Right lobe of liver (tissue), 6 donors: Measurements from ENCODE around the gene SPOP. TPM values are rescaled to one million over a fixed set of nuclear protein-coding genes. Genes with fewer than 3 reads are reported as not detected.
A peak's percentile ranks its signal among the peaks of the same experiment; 100 is the strongest.

ENCODE experiments used
- ATAC-seq, 4 donors: fragments of 200-7000 bp; cut with Tn5 transposase; one replicate each; pipeline ENCODE4 v1.9.1; 2020; ENCODE audit warnings: mild to moderate bottlenecking in 4 of 4, moderate library complexity in 4 of 4
- DNase-seq, 3 donors: peaks; one replicate each; pipeline ENCODE4 v3.0.0-alpha.2; 2020
- H3K27ac ChIP-seq, 3 donors: fragments of 200-600 bp; one replicate each; pipeline ENCODE4 v1.8.0; 2022
- H3K27me3 ChIP-seq, 2 donors: fragments of 200-600 bp; one replicate each; pipeline ENCODE4 v1.8.0; 2022
- H3K36me3 ChIP-seq, 4 donors: fragments of 200-600 bp; sonication (generic) in 1 of 4; one replicate each; pipeline versions ENCODE4 v1.5.1 to v1.8.0; 2017 to 2022; ENCODE audit warnings: control low read depth in 1 of 4
- H3K4me1 ChIP-seq, 4 donors: fragments of 200-600 bp; sonication (generic) in 1 of 4; one replicate each; pipeline versions ENCODE4 v1.5.1 to v1.8.0; 2017 to 2022; ENCODE audit warnings: control low read depth in 1 of 4
- H3K4me3 ChIP-seq, 3 donors: fragments of 200-600 bp; one replicate each; pipeline ENCODE4 v1.8.0; 2022
- H3K9me3 ChIP-seq, 4 donors: fragments of 200-600 bp; sonication (generic) in 1 of 4; one replicate each; pipeline versions ENCODE4 v1.5.1 to v1.8.0; 2017 to 2022; ENCODE audit warnings: control low read depth in 1 of 4
- CTCF ChIP-seq, 4 donors: fragments of 200-600 bp in 3 of 4; fragments of 450-650 bp in 1 of 4; IDR thresholded peaks; one replicate each; pipeline versions ENCODE4 v1.5.1 to v1.8.0; 2016 to 2022; ENCODE audit warnings: antibody characterized with exemption in 4 of 4, mild to moderate bottlenecking in 2 of 4
- POLR2A ChIP-seq: fragments of 450-650 bp; IDR thresholded peaks from one replicate; pipeline ENCODE4 v1.6.1; 2017; ENCODE audit warnings: antibody characterized with exemption, mild to moderate bottlenecking
- WGBS: methylation state at CpG from one replicate; pipeline ENCODE4 v1.1.6; 2018; ENCODE audit warnings: low coverage, low lambda C conversion rate; ENCODE audit not compliant: insufficient coverage; ENCODE audit errors: missing lambda C conversion rate; 5-methylcytosine and 5-hydroxymethylcytosine counted together
- intact Hi-C, 2 donors: fragments of 100-400 bp; cut with DNase I; formaldehyde crosslinking; loops; one replicate each; pipeline versions ENCODE4 v1.11.2 to v1.14.1; 2022
- total RNA-seq, 6 experiments: library from RNA; depleted of rRNA in 2 of 6; stranded (reverse); fragments of >200 nt in 2 of 6; fragmentation: NEBNext Ultra II Directional in 3 of 6; extraction: Animal tissue kit (Norgen Biotek cat#: 25700) in 3 of 6; gene quantifications; one replicate each; pipeline versions ENCODE4 v1.1.0 to v1.2.4, GENCODE V29; 2016 to 2023
- donor health status: DM: no; HTN: yes; CAD: no.
- donor health status: DM: no; HTN: no; CAD: no.
- donor health status: DM: no; HTN: no; CAD: no.
- donor health status: DM: no; HTN: yes; CAD: no.
- donor health status: DM: no; HTN: yes; CAD: no.

SPOP gene
- total RNA-seq, 6 experiments from 2014 or later, result 26.9 to 41.0 (median 34.1) TPM

GRCh38 chr17:49576088-49576916 is 101.6 kb downstream of the SPOP start:
- peak overlapping the region; percentile 28 to 45 (median 36) for H3K4me3 ChIP-seq
- H3K4me1 ChIP-seq, result peaks cover 0 to 8% (median 0%) of the 10 kb centered on the region in 4 donors
- no peak overlapping the region for H3K27ac ChIP-seq
- ATAC-seq (peak; percentile 24 to 55 (median 38)), DNase-seq (no peak)
- peaks cover 0 to 9% of the 10 kb centered on the region in 2 donors for H3K27me3 ChIP-seq
- intact Hi-C loops, result loop anchor here (10.0 kb wide), 2 partner anchors 198 to 208 kb away; partner anchors contain the start of gene KAT7 (in 1 of the 2)
- TF ChIP-seq POLR2A (no peak), CTCF (IDR thresholded peaks at IDR 0.05) (no peak)
- H3K9me3 ChIP-seq, result no peaks in the 10 kb centered on the region
- WGBS, result 2% methylated on average over 15 of the region's 68 CpGs
- H3K36me3 ChIP-seq, result no peaks in the 10 kb centered on the region

- TF ChIP-seq POLR2A (no peak), CTCF (IDR thresholded peaks at IDR 0.05) (peak; percentile 24 to 80 (median 57))
- Histone ChIP-seq H3K4me3 (peak within 1 kb of the TSS; percentile 28 to 45 (median 36)), H3K9me3 (no peaks in the 10 kb centered on the region), H3K27ac (no peak within 1 kb of the TSS), H3K36me3 (no peaks in the 10 kb centered on the region), H3K4me1 (peaks cover 0 to 8% (median 0%) of the 10 kb centered on the region in 4 donors), H3K27me3 (peaks cover 0 to 9% of the 10 kb centered on the region in 2 donors)
- DNase-seq (peak in 2 of 3 donors; percentile 64 to 72), ATAC-seq (peak; percentile 61 to 85 (median 67))
- intact Hi-C loops, result loop anchor here (10.0 kb wide), 2 partner anchors 199 to 209 kb away; partner anchors contain the start of gene KAT7 (in 1 of the 2)
- 2% methylated on average over 12 of the region's 55 CpGs for WGBS
Measured at GRCh38 chr17:49575679-49576087, 102.2 kb downstream of the SPOP start, which contains the start of gene NXPH3. TSS of gene NXPH3 (plus strand) at chr17:49575871. CDS start at chr17:49576220, 349 bp downstream.

- 7% methylated on average over 20 of the region's 29 CpGs for WGBS
- Histone ChIP-seq H3K27me3 (peaks cover 0 to 9% of the 10 kb centered on the region in 2 donors), H3K27ac (no peak overlapping the region), H3K9me3 (no peaks in the 10 kb centered on the region), H3K4me1 (peaks cover 0 to 8% (median 0%) of the 10 kb centered on the region in 4 donors), H3K36me3 (no peaks in the 10 kb centered on the region), H3K4me3 (peak overlapping the region in 1 of 3 donors; percentile 45)
- TF ChIP-seq POLR2A (no peak), CTCF (IDR thresholded peaks at IDR 0.05) (no peak)
- intact Hi-C loops, result loop anchor here (5.0 to 10.0 kb wide), 3 partner anchors 122 to 210 kb away; partner anchors contain the start of gene KAT7 (in 1 of the 2)
- DNase-seq, result no peak
- ATAC-seq, result no peak
Measured at GRCh38 chr17:49574945-49575678, 102.8 kb downstream of the SPOP start.

GRCh38 chr17:49574323-49574781 is 103.5 kb downstream of the SPOP start:
- WGBS, result 50% methylated on average over 2 of the region's 13 CpGs
- intact Hi-C loops, result loop anchor here (5.0 to 10.0 kb wide), 3 partner anchors 123 to 210 kb away; partner anchors contain the start of gene KAT7 (in 1 of the 2)
- no peaks in the 10 kb centered on the region for H3K36me3 ChIP-seq
- no peaks in the 10 kb centered on the region for H3K9me3 ChIP-seq
- TF ChIP-seq POLR2A, result no peak
- TF ChIP-seq CTCF (IDR thresholded peaks at IDR 0.05), result no peak
- no peak overlapping the region for H3K4me3 ChIP-seq
- ATAC-seq (no peak), DNase-seq (no peak)
- H3K27ac ChIP-seq, result no peak overlapping the region
- peaks cover 0 to 9% of the 10 kb centered on the region in 2 donors for H3K27me3 ChIP-seq
- peaks cover 0 to 8% (median 0%) of the 10 kb centered on the region in 4 donors for H3K4me1 ChIP-seq
